HEK293 (cell line): ENCODE data around the gene CACNA1C.

ENCODE experiments used
- CTCF ChIA-PET: fragments of 350-600 bp; formaldehyde crosslinking; extraction: SDS; loops from one replicate; lab custom pipeline; 2021; ENCODE audit warnings: antibody characterized with exemption; lab: Yijun Ruan, JAX
- POLR2A ChIA-PET: fragments of 300-600 bp; formaldehyde crosslinking; extraction: SDS; loops from one replicate; lab custom pipeline; 2020; ENCODE audit warnings: antibody characterized with exemption, inconsistent platforms; lab: Yijun Ruan, JAX
- H3K27ac ChIP-seq: fragments of 200-500 bp; sonication (Bioruptor generic); 2 replicates; pipeline ENCODE4 v1.5.1; 2014; ENCODE audit warnings: low read depth, low read length, control low read depth, inconsistent platforms; ENCODE audit errors: extremely low read depth
- H3K36me3 ChIP-seq, 2 experiments: fragments of 200-500 bp in 1 of 2; sonication (Bioruptor generic) in 1 of 2; 1 replicate in 1 of 2; 2 replicates in 1 of 2; pipeline ENCODE4 v1.5.1; 2014 to 2017; ENCODE audit warnings: inconsistent platforms in 2 of 2, low read length in 2 of 2; ENCODE audit not compliant: control insufficient read depth in 2 of 2, insufficient read depth in 1 of 2
- H3K4me1 ChIP-seq: fragments of 200-500 bp; sonication (Bioruptor generic); 2 replicates; pipeline ENCODE4 v1.5.1; 2014; ENCODE audit warnings: mild to moderate bottlenecking, low read length, inconsistent platforms; ENCODE audit not compliant: control insufficient read depth, insufficient read depth
- H3K4me3 ChIP-seq: 2 replicates; pipeline ENCODE4 v1.5.1; 2011; ENCODE audit warnings: low read depth, mild to moderate bottlenecking, control low read depth, low read length, moderate library complexity
- H3K9me3 ChIP-seq: fragments of 200-500 bp; sonication (Bioruptor generic); 2 replicates; pipeline ENCODE4 v1.5.1; 2014; ENCODE audit warnings: low read depth, low read length, inconsistent platforms; ENCODE audit not compliant: control insufficient read depth, insufficient read depth
- BCL11B ChIP-seq: fragments of 450-650 bp; formaldehyde crosslinking; IDR thresholded peaks from 2 replicates; pipeline ENCODE4 v1.5.1; 2016; ENCODE audit warnings: low read depth, missing biosample characterization, missing genetic modification characterization
- REPIN1 ChIP-seq: fragments of 450-650 bp; formaldehyde crosslinking; IDR thresholded peaks from 2 replicates; pipeline ENCODE4 v1.5.1; 2017; ENCODE audit warnings: missing biosample characterization, missing genetic modification characterization, low read depth
- SCRT1 ChIP-seq: fragments of 450-650 bp; formaldehyde crosslinking; IDR thresholded peaks from 2 replicates; pipeline ENCODE4 v1.5.1; 2016; ENCODE audit warnings: missing biosample characterization, missing genetic modification characterization, borderline replicate concordance
- SP3 ChIP-seq: fragments of 450-650 bp; formaldehyde crosslinking; IDR thresholded peaks from 2 replicates; pipeline ENCODE4 v1.5.1; 2016; ENCODE audit warnings: missing biosample characterization, missing genetic modification characterization
- ZNF132 ChIP-seq: fragments of 450-650 bp; formaldehyde crosslinking; IDR thresholded peaks from 2 replicates; pipeline ENCODE4 v1.5.1; 2017; ENCODE audit warnings: missing biosample characterization, missing genetic modification characterization, borderline replicate concordance
- ZNF19 ChIP-seq: fragments of 450-650 bp; formaldehyde crosslinking; IDR thresholded peaks from 2 replicates; pipeline ENCODE4; 2016; ENCODE audit warnings: missing biosample characterization, missing genetic modification characterization, low read depth
- ZNF2 ChIP-seq: fragments of 450-650 bp; formaldehyde crosslinking; IDR thresholded peaks from 2 replicates; pipeline ENCODE4 v1.5.1; 2016; ENCODE audit warnings: missing biosample characterization, missing genetic modification characterization
- ZNF221 ChIP-seq: fragments of 450-650 bp; formaldehyde crosslinking; IDR thresholded peaks from 2 replicates; pipeline ENCODE4 v1.5.1; 2017; ENCODE audit warnings: missing biosample characterization, missing genetic modification characterization, borderline replicate concordance
- ZNF341 ChIP-seq: fragments of 450-650 bp; formaldehyde crosslinking; IDR thresholded peaks from 2 replicates; pipeline ENCODE4; 2016; ENCODE audit warnings: low read depth, missing biosample characterization, missing genetic modification characterization
- ZNF416 ChIP-seq: fragments of 450-650 bp; formaldehyde crosslinking; IDR thresholded peaks from 2 replicates; pipeline ENCODE4 v1.5.1; 2016; ENCODE audit warnings: missing biosample characterization, missing genetic modification characterization
- ZNF48 ChIP-seq: fragments of 450-650 bp; formaldehyde crosslinking; IDR thresholded peaks from 2 replicates; pipeline ENCODE4 v1.5.1; 2016; ENCODE audit warnings: missing biosample characterization, missing genetic modification characterization
- ZNF501 ChIP-seq: fragments of 450-650 bp; formaldehyde crosslinking; IDR thresholded peaks from 2 replicates; pipeline ENCODE4 v1.5.1; 2016; ENCODE audit warnings: missing biosample characterization, missing genetic modification characterization
- ZNF514 ChIP-seq: fragments of 450-650 bp; formaldehyde crosslinking; IDR thresholded peaks from 2 replicates; pipeline ENCODE4 v1.5.1; 2016; ENCODE audit warnings: missing biosample characterization, missing genetic modification characterization
- ZNF529 ChIP-seq: fragments of 450-650 bp; formaldehyde crosslinking; IDR thresholded peaks from 2 replicates; pipeline ENCODE4 v1.5.1; 2017; ENCODE audit warnings: missing genetic modification characterization, missing biosample characterization; ENCODE audit not compliant: insufficient replicate concordance
- ZNF561 ChIP-seq: fragments of 450-650 bp; IDR thresholded peaks from 2 replicates; pipeline ENCODE4 v1.5.1; 2018; ENCODE audit warnings: missing biosample characterization, missing genetic modification characterization, borderline replicate concordance
- ZNF626 ChIP-seq: fragments of 450-650 bp; sonication (Bioruptor Pico); formaldehyde crosslinking; IDR thresholded peaks from 2 replicates; pipeline ENCODE4 v1.5.1; 2018; ENCODE audit warnings: missing biosample characterization, missing genetic modification characterization, inconsistent platforms
- ZNF654 ChIP-seq: fragments of 450-650 bp; formaldehyde crosslinking; IDR thresholded peaks from 2 replicates; pipeline ENCODE4 v1.5.1; 2016; ENCODE audit warnings: low read depth, missing biosample characterization, missing genetic modification characterization
- ZNF664 ChIP-seq: fragments of 450-650 bp; formaldehyde crosslinking; IDR thresholded peaks from 2 replicates; pipeline ENCODE4 v1.5.1; 2016; ENCODE audit warnings: missing biosample characterization, missing genetic modification characterization
- ZNF76 ChIP-seq: fragments of 450-650 bp; formaldehyde crosslinking; IDR thresholded peaks from 2 replicates; pipeline ENCODE4; 2016; ENCODE audit warnings: low read depth, missing biosample characterization, missing genetic modification characterization, borderline replicate concordance
- ZNF837 ChIP-seq: fragments of 450-650 bp; formaldehyde crosslinking; IDR thresholded peaks from 2 replicates; pipeline ENCODE4 v1.5.1; 2016; ENCODE audit warnings: missing biosample characterization, missing genetic modification characterization
- TF ChIP-seq, protein P1 (sequence below): fragments of 450-650 bp; formaldehyde crosslinking; IDR thresholded peaks from 2 replicates; pipeline ENCODE4 v1.5.1; 2016; ENCODE audit warnings: missing biosample characterization, missing genetic modification characterization, borderline replicate concordance
- TF ChIP-seq, protein P2 (sequence below): fragments of 450-650 bp; formaldehyde crosslinking; IDR thresholded peaks from 2 replicates; pipeline ENCODE4 v1.5.1; 2016; ENCODE audit warnings: missing biosample characterization, missing genetic modification characterization
- TF ChIP-seq, protein P3 (sequence below): fragments of 450-650 bp; formaldehyde crosslinking; optimal IDR thresholded peaks from 2 replicates; pipeline ENCODE3; 2016; ENCODE audit warnings: missing biosample characterization, mild to moderate bottlenecking, missing genetic modification characterization

The CACNA1C gene

DNA sequence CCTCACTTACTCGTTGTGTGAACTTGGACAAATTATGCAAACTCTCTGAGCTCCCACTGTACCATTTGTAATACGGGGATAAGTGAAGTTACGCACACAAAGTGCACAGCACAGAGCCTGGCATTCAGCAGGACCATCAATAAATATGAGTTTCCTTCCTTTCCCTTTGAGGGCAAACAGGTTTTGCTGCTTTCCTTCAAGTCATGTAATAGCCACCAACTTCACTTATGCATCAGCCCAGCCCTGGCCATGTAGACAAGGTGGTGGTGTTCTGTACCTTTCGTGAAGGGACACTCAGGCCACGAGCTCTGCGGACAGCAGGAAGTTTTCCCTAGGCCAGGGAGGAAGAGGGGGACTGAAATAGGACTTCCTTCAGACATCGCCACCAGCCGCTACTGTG is 272.7 kb downstream of the CACNA1C start:
- CTCF ChIA-PET = interaction anchor here (0.7 kb wide), 1 partner anchor 258 kb away, joined by 4 read pairs; no protein-coding TSS in a partner anchor
- Histone ChIP-seq H3K27ac (no peak overlapping the region), H3K4me3 (no peak overlapping the region), H3K36me3 (no peaks in the 10 kb centered on the region), H3K4me1 (no peaks in the 10 kb centered on the region), H3K9me3 (no peaks in the 10 kb centered on the region)
- TF ChIP-seq ZNF2 (tag by site-specific recombination) = no peak
- TF ChIP-seq ZNF626 = no peak
- no peak for TF ChIP-seq SP3
- no peak for TF ChIP-seq ZNF664 (tag by site-specific recombination)
- no peak for TF ChIP-seq ZNF837 (tag by site-specific recombination)
- TF ChIP-seq, protein P1, sequence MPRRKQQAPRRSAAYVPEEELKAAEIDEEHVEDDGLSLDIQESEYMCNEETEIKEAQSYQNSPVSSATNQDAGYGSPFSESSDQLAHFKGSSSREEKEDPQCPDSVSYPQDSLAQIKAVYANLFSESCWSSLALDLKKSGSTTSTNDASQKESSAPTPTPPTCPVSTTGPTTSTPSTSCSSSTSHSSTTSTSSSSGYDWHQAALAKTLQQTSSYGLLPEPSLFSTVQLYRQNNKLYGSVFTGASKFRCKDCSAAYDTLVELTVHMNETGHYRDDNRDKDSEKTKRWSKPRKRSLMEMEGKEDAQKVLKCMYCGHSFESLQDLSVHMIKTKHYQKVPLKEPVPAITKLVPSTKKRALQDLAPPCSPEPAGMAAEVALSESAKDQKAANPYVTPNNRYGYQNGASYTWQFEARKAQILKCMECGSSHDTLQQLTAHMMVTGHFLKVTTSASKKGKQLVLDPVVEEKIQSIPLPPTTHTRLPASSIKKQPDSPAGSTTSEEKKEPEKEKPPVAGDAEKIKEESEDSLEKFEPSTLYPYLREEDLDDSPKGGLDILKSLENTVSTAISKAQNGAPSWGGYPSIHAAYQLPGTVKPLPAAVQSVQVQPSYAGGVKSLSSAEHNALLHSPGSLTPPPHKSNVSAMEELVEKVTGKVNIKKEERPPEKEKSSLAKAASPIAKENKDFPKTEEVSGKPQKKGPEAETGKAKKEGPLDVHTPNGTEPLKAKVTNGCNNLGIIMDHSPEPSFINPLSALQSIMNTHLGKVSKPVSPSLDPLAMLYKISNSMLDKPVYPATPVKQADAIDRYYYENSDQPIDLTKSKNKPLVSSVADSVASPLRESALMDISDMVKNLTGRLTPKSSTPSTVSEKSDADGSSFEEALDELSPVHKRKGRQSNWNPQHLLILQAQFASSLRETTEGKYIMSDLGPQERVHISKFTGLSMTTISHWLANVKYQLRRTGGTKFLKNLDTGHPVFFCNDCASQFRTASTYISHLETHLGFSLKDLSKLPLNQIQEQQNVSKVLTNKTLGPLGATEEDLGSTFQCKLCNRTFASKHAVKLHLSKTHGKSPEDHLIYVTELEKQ (tag by site-specific recombination) = no peak
- no peak for TF ChIP-seq SCRT1 (tag by site-specific recombination)
- TF ChIP-seq ZNF501 = no peak
- TF ChIP-seq, protein P2, sequence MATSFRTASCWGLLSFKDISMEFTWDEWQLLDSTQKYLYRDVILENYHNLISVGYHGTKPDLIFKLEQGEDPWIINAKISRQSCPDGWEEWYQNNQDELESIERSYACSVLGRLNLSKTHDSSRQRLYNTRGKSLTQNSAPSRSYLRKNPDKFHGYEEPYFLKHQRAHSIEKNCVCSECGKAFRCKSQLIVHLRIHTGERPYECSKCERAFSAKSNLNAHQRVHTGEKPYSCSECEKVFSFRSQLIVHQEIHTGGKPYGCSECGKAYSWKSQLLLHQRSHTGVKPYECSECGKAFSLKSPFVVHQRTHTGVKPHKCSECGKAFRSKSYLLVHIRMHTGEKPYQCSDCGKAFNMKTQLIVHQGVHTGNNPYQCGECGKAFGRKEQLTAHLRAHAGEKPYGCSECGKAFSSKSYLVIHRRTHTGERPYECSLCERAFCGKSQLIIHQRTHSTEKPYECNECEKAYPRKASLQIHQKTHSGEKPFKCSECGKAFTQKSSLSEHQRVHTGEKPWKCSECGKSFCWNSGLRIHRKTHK (tag by site-specific recombination) = no peak
- TF ChIP-seq ZNF529 (tag by site-specific recombination) = no peak
- TF ChIP-seq ZNF341 (tag by site-specific recombination) = no peak
- TF ChIP-seq ZNF416 (tag by site-specific recombination) = no peak
- no peak for TF ChIP-seq REPIN1 (tag by site-specific recombination)
- POLR2A ChIA-PET = no interaction called here

DNA sequence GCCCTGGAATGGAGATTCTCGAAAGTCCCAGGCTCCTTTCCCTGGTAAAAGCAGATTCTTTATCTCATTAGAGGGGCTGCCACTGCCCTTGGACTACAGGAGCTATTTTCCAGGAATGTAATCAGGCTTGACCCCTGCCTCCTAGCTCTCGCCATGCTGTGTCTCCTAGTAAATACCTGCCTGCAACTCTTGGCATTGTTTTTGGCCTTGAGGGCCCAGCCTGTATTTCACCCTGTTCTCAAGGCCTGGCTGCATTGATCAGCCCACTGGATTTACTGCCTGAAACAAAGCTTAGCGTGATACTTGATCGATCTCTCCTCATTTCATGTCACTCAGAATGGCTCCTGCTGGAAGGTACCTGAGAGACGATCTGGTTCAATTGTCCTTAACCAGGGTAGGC is 273.7 kb downstream of the CACNA1C start:
- Histone ChIP-seq H3K36me3 (no peaks in the 10 kb centered on the region), H3K4me3 (no peak overlapping the region), H3K9me3 (no peaks in the 10 kb centered on the region), H3K4me1 (no peaks in the 10 kb centered on the region), H3K27ac (no peak overlapping the region)
- no peak for TF ChIP-seq ZNF48
- TF ChIP-seq BCL11B (tag by site-specific recombination) = no peak
- TF ChIP-seq ZNF76 = no peak
- no peak for TF ChIP-seq ZNF132 (tag by site-specific recombination)
- no peak for TF ChIP-seq ZNF561 (tag by site-specific recombination)
- TF ChIP-seq ZNF514 = no peak
- TF ChIP-seq, protein P3, sequence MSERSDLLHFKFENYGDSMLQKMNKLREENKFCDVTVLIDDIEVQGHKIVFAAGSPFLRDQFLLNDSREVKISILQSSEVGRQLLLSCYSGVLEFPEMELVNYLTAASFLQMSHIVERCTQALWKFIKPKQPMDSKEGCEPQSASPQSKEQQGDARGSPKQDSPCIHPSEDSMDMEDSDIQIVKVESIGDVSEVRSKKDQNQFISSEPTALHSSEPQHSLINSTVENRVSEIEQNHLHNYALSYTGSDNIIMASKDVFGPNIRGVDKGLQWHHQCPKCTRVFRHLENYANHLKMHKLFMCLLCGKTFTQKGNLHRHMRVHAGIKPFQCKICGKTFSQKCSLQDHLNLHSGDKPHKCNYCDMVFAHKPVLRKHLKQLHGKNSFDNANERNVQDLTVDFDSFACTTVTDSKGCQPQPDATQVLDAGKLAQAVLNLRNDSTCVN = no peak
- no peak for TF ChIP-seq ZNF19
- TF ChIP-seq ZNF221 (tag by site-specific recombination) = no peak
- no peak for TF ChIP-seq ZNF654
- ChIA-PET POLR2A (no interaction called here), CTCF (interaction anchor here (1.1 to 1.2 kb wide), 2 partner anchors 12 to 269 kb away, joined by 3 to 6 read pairs; no protein-coding TSS in a partner anchor)
